DMS153 treated with DMSO at 0.1 percent for 48 hours (cell line): ENCODE measurements around the gene TUBA4B.
"Not testable (repeated sequence)": the region's sequence is repeated elsewhere in the genome, so short reads cannot be mapped to it uniquely, and the experiment has no call there.

Experiments
- DNase-seq: peaks from one replicate; lab custom pipeline; 2025; ENCODE audit not compliant: unreplicated experiment; lab: John Stamatoyannopoulos, UW

TUBA4B gene

DNA sequence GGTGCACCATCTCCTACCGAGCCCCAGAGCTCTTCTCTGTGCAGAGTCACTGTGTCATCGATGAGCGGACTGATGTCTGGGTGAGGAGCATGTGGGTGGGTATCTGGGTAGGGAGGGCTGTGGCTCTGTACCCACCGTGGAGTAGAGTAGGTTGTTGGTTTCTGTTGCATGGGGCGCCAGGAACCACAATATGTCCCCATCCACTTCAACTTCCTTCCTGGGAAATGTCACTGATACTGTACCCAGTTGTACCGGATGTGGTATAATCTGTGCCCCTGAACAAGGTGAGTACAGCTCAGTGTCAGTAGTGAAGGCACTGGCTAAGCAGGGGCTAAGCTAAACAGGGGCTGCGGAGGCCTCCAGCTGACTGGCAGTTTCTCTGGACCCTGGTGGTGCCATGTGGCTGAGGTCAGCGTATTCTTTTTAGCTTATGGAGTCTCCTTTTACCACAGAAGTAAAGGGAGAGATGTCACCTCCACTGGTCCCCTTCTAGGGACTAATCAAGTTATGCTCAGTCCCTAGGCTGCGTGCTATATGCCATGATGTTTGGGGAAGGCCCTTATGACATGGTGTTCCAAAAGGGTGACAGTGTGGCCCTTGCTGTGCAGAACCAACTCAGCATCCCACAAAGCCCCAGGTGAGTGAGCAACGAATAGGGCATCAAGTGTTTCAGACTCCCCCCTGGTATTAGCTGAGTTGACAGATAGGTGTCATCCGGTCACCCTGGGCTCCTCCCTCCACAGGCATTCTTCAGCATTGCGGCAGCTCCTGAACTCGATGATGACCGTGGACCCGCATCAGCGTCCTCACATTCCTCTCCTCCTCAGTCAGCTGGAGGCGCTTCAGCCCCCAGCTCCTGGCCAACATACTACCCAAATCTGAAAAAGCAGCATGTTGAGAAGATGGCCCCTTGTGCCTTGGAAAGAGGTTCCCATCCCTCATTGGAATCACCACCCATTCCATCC, 5.1 kb upstream of the TUBA4B start:
- no peak for DNase-seq

DNA sequence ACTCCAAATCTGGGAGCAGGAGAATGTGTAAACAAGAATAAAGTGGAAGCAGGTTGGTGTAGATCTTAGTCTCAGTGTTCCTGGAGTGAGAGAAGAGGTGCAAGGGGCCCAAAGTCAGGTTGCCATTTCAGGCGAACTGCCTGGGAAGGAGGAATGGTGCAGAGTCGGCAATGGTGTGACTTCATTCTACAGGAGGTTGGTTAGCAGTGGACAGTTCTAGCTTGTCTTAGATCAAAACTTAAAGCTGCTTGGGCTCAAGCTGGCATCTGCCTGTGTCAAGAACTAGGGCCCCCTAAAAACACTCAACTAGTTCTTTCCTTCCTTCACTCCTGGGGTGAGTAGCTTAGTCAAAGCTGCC, 4.2 kb upstream of the TUBA4B start:
- DNase-seq = no peak

DNA sequence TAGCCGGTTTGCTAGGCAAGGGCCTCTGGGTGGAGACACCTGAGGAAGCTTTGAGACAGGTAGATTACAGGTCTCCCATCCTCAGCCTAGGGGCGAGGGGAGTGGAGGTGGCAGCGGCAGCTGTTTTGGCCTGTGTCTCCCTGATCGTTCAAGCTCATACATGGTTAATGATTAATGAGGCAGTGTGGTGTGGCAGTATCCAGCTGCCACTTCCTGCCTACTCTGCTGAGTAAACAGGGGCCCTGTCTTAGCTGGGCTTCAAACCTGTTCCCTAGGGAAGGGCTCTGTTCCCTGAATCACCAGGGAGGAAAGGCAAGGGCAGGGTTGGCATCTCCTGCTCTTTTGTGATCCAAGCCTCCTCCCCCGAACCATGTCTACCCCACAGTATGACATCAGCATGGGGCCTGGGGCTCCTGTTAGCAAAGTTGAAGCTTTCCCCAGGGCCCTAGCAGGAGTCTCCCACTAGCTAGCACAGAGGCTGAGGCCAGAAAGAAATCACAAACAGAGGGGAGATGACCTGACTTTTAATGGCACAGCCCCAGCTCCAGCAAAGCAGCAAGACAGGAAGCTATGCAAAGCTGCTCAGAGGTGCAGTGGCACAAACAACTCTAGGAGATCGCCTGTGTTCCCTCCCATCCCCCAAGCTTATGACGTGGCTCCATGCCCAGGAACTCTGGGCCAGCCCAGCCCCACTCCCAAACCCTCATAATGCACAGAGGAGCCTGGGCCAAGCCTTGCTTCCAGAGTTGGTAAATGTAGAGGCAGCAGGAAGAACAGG, 3.7 kb upstream of the TUBA4B start:
- peak; percentile 97 for DNase-seq

DNA sequence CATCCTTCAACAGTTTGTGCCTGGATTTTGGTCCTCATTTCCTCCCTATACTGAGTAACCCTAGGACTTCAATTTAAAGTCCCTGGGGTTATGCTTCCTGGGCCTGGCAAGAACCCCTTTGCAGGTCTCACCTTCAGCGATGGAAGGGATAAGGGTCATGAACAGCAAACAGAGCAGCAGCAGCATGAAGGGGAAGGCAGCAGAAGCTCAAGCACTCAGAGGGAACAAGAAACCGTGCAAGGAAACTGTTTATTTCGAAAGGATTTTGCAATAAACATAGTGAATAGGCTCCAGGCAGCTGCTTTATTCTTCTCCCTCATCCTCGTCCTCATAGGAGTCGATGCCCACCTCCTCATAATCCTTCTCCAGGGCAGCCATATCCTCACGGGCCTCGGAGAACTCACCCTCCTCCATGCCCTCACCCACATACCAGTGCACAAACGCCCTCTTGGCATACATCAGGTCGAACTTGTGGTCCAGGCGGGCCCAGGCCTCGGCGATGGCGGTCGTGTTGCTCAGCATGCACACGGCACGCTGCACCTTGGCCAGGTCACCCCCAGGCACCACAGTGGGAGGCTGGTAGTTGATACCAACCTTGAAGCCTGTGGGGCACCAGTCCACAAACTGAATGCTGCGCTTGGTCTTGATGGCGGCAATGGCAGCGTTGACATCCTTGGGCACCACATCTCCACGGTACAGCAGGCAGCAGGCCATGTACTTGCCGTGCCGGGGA, 2.8 kb upstream of the TUBA4B start:
- no peak for DNase-seq

GRCh38 chr2:219251656-219252055, 1.4 kb upstream of the TUBA4B start:
- DNase-seq = no peak

DNA sequence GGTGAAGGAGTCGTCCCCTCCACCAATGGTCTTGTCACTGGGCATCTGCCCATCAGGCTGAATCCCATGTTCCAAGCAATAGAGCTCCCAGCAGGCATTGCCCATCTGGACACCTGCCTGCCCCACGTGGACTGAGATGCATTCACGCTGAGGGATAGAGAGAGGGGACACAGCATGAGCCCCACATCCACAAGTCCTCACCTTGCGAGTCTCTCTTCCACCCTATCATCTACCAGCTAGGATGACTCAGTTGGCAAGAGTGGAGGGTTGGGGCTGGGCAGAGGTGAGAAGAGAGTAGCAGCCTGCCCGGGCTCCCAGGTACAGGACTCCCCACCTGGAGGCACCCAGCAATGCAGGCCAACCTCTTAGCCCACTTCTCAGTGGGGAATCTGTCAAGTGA, 959 bp upstream of the TUBA4B start:
- no peak for DNase-seq

DNA sequence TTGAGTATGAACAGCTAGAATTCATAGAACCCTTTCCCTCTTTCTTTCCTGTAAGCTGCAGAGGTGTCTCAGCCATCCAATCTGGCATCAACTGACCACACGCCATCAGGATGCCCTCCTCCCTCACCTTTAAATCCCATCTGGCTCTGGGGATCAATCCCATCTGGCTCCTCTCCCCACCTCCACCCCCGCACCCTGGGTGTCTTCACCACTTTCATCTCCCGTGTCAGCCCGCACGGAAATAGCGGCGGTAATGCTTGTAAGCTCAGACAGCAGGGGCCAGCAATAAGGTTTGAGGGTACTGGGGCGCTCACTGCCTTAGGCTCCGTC, 508 bp upstream of the TUBA4B start:
- no peak for DNase-seq

- DNase-seq = peak; percentile 73
These were observed 928 bp downstream of the TUBA4B start, which contains the start of gene TUBA4A for GRCh38 chr2:219253753-219254589. TUBA4A (minus strand) TSS chr2:219253918; CDS start chr2:219253858, 60 bp downstream.

DNA sequence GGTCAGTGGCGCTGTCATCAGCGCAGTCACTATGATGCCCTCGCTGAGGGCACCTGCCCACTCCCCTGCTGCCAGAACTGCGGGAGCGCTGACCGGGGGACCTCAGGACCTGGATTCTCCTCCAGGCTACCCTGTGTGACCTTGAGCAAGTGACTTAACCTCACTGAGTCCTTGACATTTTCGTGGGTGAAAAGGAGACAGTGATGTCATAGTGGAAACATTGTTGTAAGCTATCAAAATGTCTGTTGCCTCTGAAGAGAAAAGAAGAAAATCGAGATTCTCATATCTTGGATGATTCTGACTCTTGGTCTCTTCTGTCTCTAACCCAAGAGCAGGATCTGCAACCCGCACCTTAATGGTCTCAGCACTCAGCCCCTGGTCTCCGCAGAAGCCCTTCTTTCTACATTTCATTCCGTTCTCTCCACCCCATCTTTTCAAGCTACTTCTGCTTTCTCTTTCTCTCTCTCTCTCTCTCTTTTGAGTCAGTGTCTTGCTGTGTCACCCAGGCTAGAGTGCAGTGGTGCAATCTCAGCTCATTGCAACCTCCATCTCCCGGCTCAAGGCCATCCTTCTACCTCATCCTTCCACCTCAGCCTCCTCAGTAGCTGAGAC, 1.7 kb downstream of the TUBA4B start:
- no peak for DNase-seq

GRCh38 chr2:219258942-219259341, 5.9 kb downstream of the TUBA4B start:
- not testable (repeated sequence) for DNase-seq

GRCh38 chr2:219261024-219261855, 8.2 kb downstream of the TUBA4B start:
- no peak for DNase-seq

- no peak for DNase-seq
These were observed 13.2 kb downstream of the TUBA4B start for GRCh38 chr2:219266232-219266631.

DNA sequence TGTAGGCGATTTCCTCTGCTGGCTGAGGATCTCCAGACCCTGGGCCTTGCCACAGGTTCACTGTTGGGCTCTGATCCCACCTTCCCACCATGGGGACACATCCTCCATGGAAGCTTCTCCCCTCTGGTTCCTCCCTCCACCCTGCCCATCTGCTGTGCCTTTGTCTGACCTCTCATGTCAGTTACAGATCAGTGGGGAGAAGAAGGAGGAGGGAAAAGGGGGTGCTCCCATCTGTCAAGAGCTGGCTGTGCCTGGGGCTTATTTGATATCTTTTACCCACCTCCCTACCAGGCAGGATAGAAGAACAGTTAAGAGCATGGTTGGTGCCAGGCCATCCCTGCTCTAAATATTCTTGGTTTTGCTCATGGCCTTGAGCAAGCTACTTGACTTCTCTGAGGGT, 13.8 kb downstream of the TUBA4B start:
- no peak for DNase-seq

- DNase-seq = no peak
These were observed 15.3 kb downstream of the TUBA4B start for GRCh38 chr2:219268294-219268693.

GRCh38 chr2:219269362-219270054, 16.5 kb downstream of the TUBA4B start:
- peak; percentile 32 for DNase-seq

GRCh38 chr2:219270055-219270372, 17.0 kb downstream of the TUBA4B start:
- DNase-seq = no peak

- no peak for DNase-seq
These were observed 18.0 kb downstream of the TUBA4B start for GRCh38 chr2:219271021-219271420.

- no peak for DNase-seq
These were observed 19.3 kb downstream of the TUBA4B start for GRCh38 chr2:219272356-219272755.

DNA sequence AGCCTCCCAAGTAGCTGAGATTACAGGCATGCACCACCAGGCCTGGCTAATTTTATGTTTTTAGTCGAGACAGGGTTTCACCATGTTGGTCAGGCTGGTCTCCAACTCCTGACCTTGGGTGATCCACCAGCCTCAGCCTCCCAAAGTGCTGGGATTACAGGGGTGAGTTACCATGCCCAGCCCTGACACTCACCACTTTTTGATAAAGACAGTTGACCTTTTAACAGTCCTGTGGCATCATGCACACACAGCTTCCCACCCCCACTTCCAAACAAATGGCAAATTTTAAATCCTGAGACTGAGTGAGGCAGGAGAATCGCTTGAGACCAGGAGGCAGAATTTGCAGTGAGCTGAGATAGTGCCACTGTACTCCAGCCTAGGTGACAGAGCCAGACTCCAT, 20.0 kb downstream of the TUBA4B start:
- DNase-seq = no peak
